ENCODE results near the gene P4HA2.

The P4HA2 gene

GRCh38 chr5:132224716-132225115, 2.9 kb downstream of the P4HA2 start:
- DNase-seq (ENCODE audit: extremely low read depth, low read depth): no peak
- no peak for TF ChIP-seq CTCF (IDR thresholded peaks at IDR 0.05; ENCODE audit: low read depth, low read length, missing control alignments)
- no peak overlapping the region for H3K4me3 ChIP-seq (replicated peaks; ENCODE audit: low read depth, low read length)

DNA sequence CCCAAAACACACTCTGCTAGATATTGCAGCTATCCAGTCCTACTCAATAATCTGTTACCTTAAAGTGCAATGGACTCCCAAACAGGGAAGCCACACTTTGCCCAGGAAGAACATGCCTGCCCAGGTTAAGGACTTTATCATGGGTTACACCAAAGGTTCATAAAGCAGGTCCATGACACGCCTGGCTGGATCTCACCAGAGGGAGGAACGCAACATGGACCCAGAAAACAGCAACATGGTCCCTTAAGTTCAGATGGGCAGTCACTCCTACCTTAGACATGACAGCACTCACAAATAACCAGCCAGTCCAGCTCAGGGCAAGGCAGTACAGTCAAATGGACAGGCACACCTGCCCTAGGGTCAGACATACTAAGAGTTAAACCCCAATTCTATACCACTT, 3.8 kb downstream of the P4HA2 start:
- DNase-seq (ENCODE audit: extremely low read depth, low read depth): no peak
- TF ChIP-seq CTCF (IDR thresholded peaks at IDR 0.05; ENCODE audit: low read depth, low read length, missing control alignments): no peak
- H3K4me3 ChIP-seq (replicated peaks; ENCODE audit: low read depth, low read length): no peak overlapping the region

DNA sequence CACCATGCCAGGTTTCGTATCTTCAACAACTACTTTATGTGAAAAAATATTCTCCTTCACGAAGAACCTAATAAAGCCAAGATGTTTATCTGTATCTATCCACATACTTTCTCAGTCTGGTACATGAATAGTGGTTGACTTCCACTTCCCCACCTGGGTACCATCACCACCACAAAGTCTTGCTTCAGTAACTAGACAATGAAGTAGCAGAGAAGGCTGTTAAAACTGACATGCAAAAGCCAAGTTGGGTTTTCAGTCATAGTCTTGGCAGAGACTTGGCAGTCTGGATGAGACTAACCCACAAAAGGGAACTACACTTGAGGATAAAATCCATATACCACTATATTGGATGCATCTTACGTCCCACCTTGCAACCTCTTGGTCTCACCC, 5.0 kb downstream of the P4HA2 start:
- H3K4me3 ChIP-seq (replicated peaks; ENCODE audit: low read depth, low read length): no peak overlapping the region
- no peak for TF ChIP-seq CTCF (IDR thresholded peaks at IDR 0.05; ENCODE audit: low read depth, low read length, missing control alignments)
- no peak for DNase-seq (ENCODE audit: extremely low read depth, low read depth)

DNA sequence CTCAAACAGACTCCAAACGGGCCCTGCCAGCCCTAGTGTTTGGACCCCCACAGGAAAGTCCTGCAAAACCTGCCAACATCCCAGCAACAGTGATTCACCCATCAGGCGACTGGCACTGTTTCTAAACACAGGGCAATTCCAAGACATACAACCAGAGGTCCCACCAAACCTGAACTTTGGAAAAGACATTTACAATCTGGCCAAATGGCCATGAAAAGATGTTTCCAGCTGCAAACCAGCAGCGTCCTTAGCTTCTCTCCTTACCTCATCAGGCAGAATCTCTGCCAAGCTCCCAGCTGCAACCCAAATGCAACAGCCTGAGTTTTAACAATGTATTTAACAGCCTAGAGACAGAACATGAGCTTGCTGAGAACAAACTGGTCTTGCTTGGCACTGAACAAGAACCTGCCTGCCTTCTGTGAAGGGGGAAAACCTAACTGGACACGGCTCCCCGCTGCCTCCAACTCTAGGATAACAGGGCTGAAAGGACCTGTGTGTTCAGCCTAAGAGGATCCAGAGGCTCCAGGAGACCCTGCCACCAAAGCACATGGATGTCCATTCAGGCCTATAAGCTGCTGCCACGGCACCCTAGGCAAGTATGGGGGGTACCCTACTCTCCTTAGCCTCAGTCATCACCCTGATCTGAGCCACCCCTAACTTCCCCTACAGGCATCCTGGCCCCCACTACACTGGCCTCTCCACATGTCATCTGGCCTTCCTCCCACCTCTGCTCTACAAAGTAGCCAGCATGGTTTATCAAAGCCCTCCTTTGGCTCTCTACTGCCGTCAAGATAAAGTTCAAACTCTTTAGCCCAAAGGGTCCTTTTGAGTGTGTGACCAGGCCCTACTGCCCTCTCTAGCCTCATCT, 5.6 kb downstream of the P4HA2 start:
- H3K4me3 ChIP-seq (replicated peaks; ENCODE audit: low read depth, low read length): no peak overlapping the region
- peak; percentile 62 for DNase-seq (ENCODE audit: extremely low read depth, low read depth)
- peak; percentile 25 for TF ChIP-seq CTCF (IDR thresholded peaks at IDR 0.05; ENCODE audit: low read depth, low read length, missing control alignments)

GRCh38 chr5:132220491-132220890, 7.2 kb downstream of the P4HA2 start:
- TF ChIP-seq CTCF (IDR thresholded peaks at IDR 0.05; ENCODE audit: low read depth, low read length, missing control alignments): no peak
- DNase-seq (ENCODE audit: extremely low read depth, low read depth): no peak

GRCh38 chr5:132219981-132220380, 7.7 kb downstream of the P4HA2 start:
- no peak for DNase-seq (ENCODE audit: extremely low read depth, low read depth)
- no peak for TF ChIP-seq CTCF (IDR thresholded peaks at IDR 0.05; ENCODE audit: low read depth, low read length, missing control alignments)
- H3K4me3 ChIP-seq (replicated peaks; ENCODE audit: low read depth, low read length): no peak overlapping the region

More at GRCh38 chr5:132220491-132220890, 7.2 kb downstream of the P4HA2 start:
- H3K4me3 ChIP-seq (replicated peaks; ENCODE audit: low read depth, low read length): no peak overlapping the region

Measured in HFF-Myc (cell line).